ENCODE results near the gene ABAT. TPM values are rescaled to one million over a fixed set of nuclear protein-coding genes. Genes with fewer than 3 reads are reported as not detected.

ABAT gene
- total RNA-seq, 1 donor from 2014 or later, result 2.6 TPM

- no peak overlapping the region for H3K4me3 ChIP-seq (ENCODE audit: low read depth, low read length)
- H3K27me3 ChIP-seq (ENCODE audit: control insufficient read depth, insufficient read depth, low read length), result no peaks in the 10 kb centered on the region
- no peak for TF ChIP-seq CTCF (IDR thresholded peaks at IDR 0.05; ENCODE audit: insufficient read depth, low read length, severe bottlenecking)
- FAIRE-seq (no peak), DNase-seq (ENCODE audit: low read depth) (no peak)
- H3K36me3 ChIP-seq (ENCODE audit: control insufficient read depth, insufficient read depth, low read length), result no peaks in the 10 kb centered on the region
Measured at GRCh38 chr16:8670014-8670560, 4.3 kb upstream of the ABAT start.

- peak overlapping the region; percentile 46 for H3K4me3 ChIP-seq (ENCODE audit: low read depth, low read length)
- TF ChIP-seq CTCF (IDR thresholded peaks at IDR 0.05; ENCODE audit: insufficient read depth, low read length, severe bottlenecking), result no peak
- FAIRE-seq (no peak), DNase-seq (ENCODE audit: low read depth) (no peak)
- H3K27me3 ChIP-seq (ENCODE audit: control insufficient read depth, insufficient read depth, low read length), result no peaks in the 10 kb centered on the region
- H3K36me3 ChIP-seq (ENCODE audit: control insufficient read depth, insufficient read depth, low read length), result no peaks in the 10 kb centered on the region
Measured at GRCh38 chr16:8673611-8674412, 605 bp upstream of the ABAT start.

- no peak for TF ChIP-seq CTCF (IDR thresholded peaks at IDR 0.05; ENCODE audit: insufficient read depth, low read length, severe bottlenecking)
- peak; percentile 5 for DNase-seq (ENCODE audit: low read depth)
- H3K4me3 ChIP-seq (ENCODE audit: low read depth, low read length), result no peak overlapping the region
Measured at GRCh38 chr16:8675183-8676159, 1.1 kb downstream of the ABAT start.

GRCh38 chr16:8676160-8676547 is 1.7 kb downstream of the ABAT start:
- Histone ChIP-seq H3K27me3 (ENCODE audit: control insufficient read depth, insufficient read depth, low read length) (no peaks in the 10 kb centered on the region), H3K4me3 (ENCODE audit: low read depth, low read length) (no peak overlapping the region), H3K36me3 (ENCODE audit: control insufficient read depth, insufficient read depth, low read length) (no peaks in the 10 kb centered on the region)
- FAIRE-seq (no peak), DNase-seq (ENCODE audit: low read depth) (no peak)
- no peak for TF ChIP-seq CTCF (IDR thresholded peaks at IDR 0.05; ENCODE audit: insufficient read depth, low read length, severe bottlenecking)

More at GRCh38 chr16:8675183-8676159, 1.1 kb downstream of the ABAT start:
- Histone ChIP-seq H3K36me3 (ENCODE audit: control insufficient read depth, insufficient read depth, low read length) (no peaks in the 10 kb centered on the region), H3K27me3 (ENCODE audit: control insufficient read depth, insufficient read depth, low read length) (no peaks in the 10 kb centered on the region)
- no peak for FAIRE-seq

DNA sequence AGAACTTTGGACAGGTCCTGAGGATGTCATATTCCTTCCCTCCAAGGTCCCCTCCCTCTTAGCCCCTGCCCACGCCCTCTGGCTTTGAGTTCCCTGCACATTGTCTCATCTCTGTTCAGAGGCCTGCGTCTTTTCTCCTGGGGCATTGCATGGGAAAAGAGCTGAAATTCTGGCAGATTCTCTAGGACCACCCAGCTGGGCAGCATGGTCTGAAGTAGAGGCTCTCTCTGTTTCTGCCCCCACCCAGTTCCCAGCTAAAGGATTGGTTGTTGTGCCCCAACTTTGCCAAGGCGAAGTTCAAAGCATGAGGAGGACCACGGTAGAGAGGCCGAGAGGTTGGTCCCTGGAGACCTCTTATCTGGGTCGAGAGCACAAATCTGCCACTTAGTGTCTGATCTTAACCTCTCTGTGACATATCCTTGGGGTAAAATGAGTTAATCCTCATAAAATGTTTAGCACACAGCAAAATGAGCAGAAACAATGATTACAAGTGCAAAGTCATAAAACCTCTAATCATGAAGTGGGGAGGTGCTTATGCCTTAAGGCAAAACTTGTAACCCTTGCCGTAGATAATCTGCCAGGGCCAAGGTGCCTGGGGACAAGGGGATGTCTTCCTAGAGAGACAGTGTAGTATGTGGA is 2.4 kb downstream of the ABAT start:
- H3K4me3 ChIP-seq (ENCODE audit: low read depth, low read length), result no peak overlapping the region

More for the DNA sequence above, 2.4 kb downstream of the ABAT start:
- no peaks in the 10 kb centered on the region for H3K36me3 ChIP-seq (ENCODE audit: control insufficient read depth, insufficient read depth, low read length)
- DNase-seq (ENCODE audit: low read depth) (no peak), FAIRE-seq (no peak)
- no peak for TF ChIP-seq CTCF (IDR thresholded peaks at IDR 0.05; ENCODE audit: insufficient read depth, low read length, severe bottlenecking)
- H3K27me3 ChIP-seq (ENCODE audit: control insufficient read depth, insufficient read depth, low read length), result no peaks in the 10 kb centered on the region

Measured in bronchial epithelial cell (primary cell).